A549 (cell line): ENCODE results near the gene CBFA2T2. TPM values are rescaled to one million over a fixed set of nuclear protein-coding genes. Genes with fewer than 3 reads are reported as not detected.

Experiments
- ATAC-seq, 2 experiments: fragments of 200-7000 bp in 1 of 2; fragments of >200 bp in 1 of 2; cut with Nextera tagmentation in 1 of 2; cut with Tn5 transposase in 1 of 2; 3 replicates each; pipeline versions ENCODE4 v1.8.0 to v1.9.1; 2018 to 2020; ENCODE audit warnings: mild to moderate bottlenecking in 1 of 2, moderate library complexity in 1 of 2
- CTCF ChIA-PET: fragments of 300-600 bp; sonication (Branson Sonifier 250); formaldehyde crosslinking; extraction: SDS; loops from one replicate; lab custom pipeline; 2021; ENCODE audit warnings: antibody characterized with exemption, inconsistent platforms; lab: Yijun Ruan, JAX
- POLR2A ChIA-PET: fragments of 350-600 bp; formaldehyde crosslinking; extraction: SDS; loops from one replicate; lab custom pipeline; 2021; ENCODE audit warnings: antibody characterized with exemption, inconsistent platforms; lab: Yijun Ruan, JAX
- DNase-seq, 2 experiments: peaks; one replicate each; pipeline versions ENCODE4 v3.0.0 to v3.0.0-alpha.2; 2011 to 2016; ENCODE audit warnings: low read depth in 1 of 2, low spot score in 1 of 2
- FAIRE-seq: peaks from 2 replicates; lab custom pipeline; 2011; peaks lifted over from hg19 to GRCh38; lab: Jason Lieb, UNC
- H3K27ac ChIP-seq, 2 experiments: fragments of >200 bp; sonication (Bioruptor Twin); formaldehyde crosslinking; 3 replicates each; pipeline ENCODE4 v1.5.1; 2016 to 2017
- H3K4me1 ChIP-seq: fragments of >200 bp; sonication (Bioruptor Twin); formaldehyde crosslinking; 3 replicates; pipeline ENCODE4 v1.6.1; 2016
- H3K4me2 ChIP-seq: fragments of >200 bp; sonication (Bioruptor Twin); formaldehyde crosslinking; 3 replicates; pipeline ENCODE4 v1.6.1; 2016
- H3K4me3 ChIP-seq: fragments of >200 bp; sonication (Bioruptor Twin); formaldehyde crosslinking; 3 replicates; pipeline ENCODE4 v1.5.1; 2016
- H3K9me3 ChIP-seq: fragments of >200 bp; sonication (Bioruptor Twin); formaldehyde crosslinking; 3 replicates; pipeline ENCODE4 v1.6.1; 2016
- CBX2 ChIP-seq: fragments of 200-600 bp; sonication (generic); IDR thresholded peaks from 2 replicates; pipeline ENCODE4 v1.6.1; 2016; ENCODE audit warnings: low read depth, mild to moderate bottlenecking, borderline replicate concordance
- CEBPB ChIP-seq, 2 experiments: fragments of >200 bp in 1 of 2; sonication (Bioruptor Twin) in 1 of 2; formaldehyde crosslinking in 1 of 2; IDR thresholded peaks; 2 replicates each; pipeline ENCODE4 v1.6.1; 2012 to 2016
- CHD4 ChIP-seq: fragments of 200-600 bp; sonication (generic); IDR thresholded peaks from 2 replicates; pipeline ENCODE4 v1.6.1; 2016; ENCODE audit warnings: antibody characterized with exemption, mild to moderate bottlenecking, borderline replicate concordance
- EHMT2 ChIP-seq: fragments of 200-600 bp; sonication (generic); IDR thresholded peaks from 2 replicates; pipeline ENCODE4 v1.6.1; 2016; ENCODE audit warnings: antibody characterized with exemption, low read depth, mild to moderate bottlenecking, moderate library complexity
- FOSB ChIP-seq: fragments of 250-450 bp; sonication (Bioruptor Pico); IDR thresholded peaks from 2 replicates; pipeline ENCODE4 v1.5.0; 2020; ENCODE audit warnings: mild to moderate bottlenecking, moderate library complexity
- HEYL ChIP-seq: fragments of 250-450 bp; sonication (Bioruptor Pico); IDR thresholded peaks from 2 replicates; pipeline ENCODE4 v1.8.0; 2021; ENCODE audit warnings: mild to moderate bottlenecking, moderate library complexity
- HOXA7 ChIP-seq: fragments of 250-450 bp; sonication (Bioruptor Pico); IDR thresholded peaks from 2 replicates; pipeline ENCODE4 v1.5.0; 2020; ENCODE audit warnings: mild to moderate bottlenecking, moderate library complexity
- HOXB5 ChIP-seq: fragments of 250-450 bp; sonication (Bioruptor Pico); IDR thresholded peaks from 2 replicates; pipeline ENCODE4 v1.5.0; 2020; ENCODE audit warnings: mild to moderate bottlenecking, moderate library complexity
- JUNB ChIP-seq: fragments of >200 bp; sonication (Bioruptor Twin); formaldehyde crosslinking; IDR thresholded peaks from 2 replicates; pipeline ENCODE4 v1.6.1; 2016
- KDM1A ChIP-seq: fragments of 200-600 bp; sonication (generic); IDR thresholded peaks from 2 replicates; pipeline ENCODE4 v1.6.1; 2016; ENCODE audit warnings: low read depth, mild to moderate bottlenecking
- NFE2L2 ChIP-seq: fragments of 150-350 bp; conservative IDR thresholded peaks from 2 replicates; pipeline ENCODE4 v1.6.1; 2014; ENCODE audit warnings: low read length
- POLR2A ChIP-seq: IDR thresholded peaks from 2 replicates; pipeline ENCODE4 v1.6.1; 2012; ENCODE audit warnings: mild to moderate bottlenecking, low read length
- RARB ChIP-seq: fragments of 250-450 bp; sonication (Bioruptor Pico); IDR thresholded peaks from 2 replicates; pipeline ENCODE4 v1.8.0; 2021; ENCODE audit warnings: mild to moderate bottlenecking, moderate library complexity
- RCOR1 ChIP-seq: fragments of 150-350 bp; IDR thresholded peaks from 2 replicates; pipeline ENCODE4 v1.6.1; 2014; ENCODE audit warnings: antibody characterized with exemption, low read length, low read depth
- RFX5 ChIP-seq: fragments of 450-650 bp; IDR thresholded peaks from 2 replicates; pipeline ENCODE4 v1.7.1; 2014; ENCODE audit warnings: antibody characterized with exemption, mild to moderate bottlenecking, moderate library complexity
- RNF2 ChIP-seq: fragments of 200-600 bp; sonication (generic); IDR thresholded peaks from 2 replicates; pipeline ENCODE4 v1.6.1; 2016; ENCODE audit warnings: low read depth, mild to moderate bottlenecking, antibody characterized with exemption, moderate library complexity, borderline replicate concordance
- SMC3 ChIP-seq: fragments of >200 bp; sonication (Bioruptor Twin); formaldehyde crosslinking; IDR thresholded peaks from 3 replicates; pipeline ENCODE4 v1.6.1; 2018; ENCODE audit warnings: inconsistent platforms
- TFCP2L1 ChIP-seq: fragments of 250-450 bp; sonication (Bioruptor Pico); IDR thresholded peaks from 2 replicates; pipeline ENCODE4 v1.5.0; 2021; ENCODE audit warnings: mild to moderate bottlenecking
- ZC3H11A ChIP-seq: fragments of 450-650 bp; IDR thresholded peaks from 2 replicates; pipeline ENCODE4 v1.6.1; 2014; ENCODE audit warnings: antibody characterized with exemption, mild to moderate bottlenecking
- ZSCAN20 ChIP-seq: fragments of 250-450 bp; sonication (Bioruptor Pico); IDR thresholded peaks from 2 replicates; pipeline ENCODE4 v1.8.0; 2022; ENCODE audit warnings: mild to moderate bottlenecking, moderate library complexity
- WGBS: methylation state at CpG from one replicate; pipeline ENCODE4 v1.1.6; 2017; ENCODE audit errors: missing lambda C conversion rate; 5-methylcytosine and 5-hydroxymethylcytosine counted together
- polyA plus RNA-seq, 4 experiments: library from polyadenylated mRNA; depleted of rRNA in 3 of 4; stranded (reverse); fragments of >200 nt; fragmentation: RNase III in 1 of 4; extraction: RNeasy Plus Mini Kit Qiagen cat#74134 plus additional on column Dnase treatment in 1 of 4; gene quantifications; 2 replicates in 3 of 4; 3 replicates in 1 of 4; pipeline ENCODE4 v1.2.3, GENCODE V29; 2011 to 2017
- TF ChIP-seq, protein P1 (sequence below): fragments of 450-650 bp; IDR thresholded peaks from 2 replicates; pipeline ENCODE4 v1.6.1; 2014; ENCODE audit warnings: antibody characterized with exemption
- TF ChIP-seq, protein P2 (sequence below): fragments of >200 bp; sonication (Bioruptor Twin); formaldehyde crosslinking; IDR thresholded peaks from 2 replicates; pipeline ENCODE4 v1.6.1; 2016
- TF ChIP-seq, protein P3 (sequence below): fragments of 150-350 bp; IDR thresholded peaks from 2 replicates; pipeline ENCODE4 v1.6.1; 2014; ENCODE audit warnings: low read depth, mild to moderate bottlenecking, low read length
- TF ChIP-seq, protein P4 (sequence below): fragments of >200 bp; sonication (Bioruptor Twin); formaldehyde crosslinking; IDR thresholded peaks from 3 replicates; pipeline ENCODE4 v1.5.1; 2016

The CBFA2T2 gene
- polyA plus RNA-seq, 2 of the 4 experiments (the other 2 are of a cell fraction): 6.8 to 9.4 TPM

DNA sequence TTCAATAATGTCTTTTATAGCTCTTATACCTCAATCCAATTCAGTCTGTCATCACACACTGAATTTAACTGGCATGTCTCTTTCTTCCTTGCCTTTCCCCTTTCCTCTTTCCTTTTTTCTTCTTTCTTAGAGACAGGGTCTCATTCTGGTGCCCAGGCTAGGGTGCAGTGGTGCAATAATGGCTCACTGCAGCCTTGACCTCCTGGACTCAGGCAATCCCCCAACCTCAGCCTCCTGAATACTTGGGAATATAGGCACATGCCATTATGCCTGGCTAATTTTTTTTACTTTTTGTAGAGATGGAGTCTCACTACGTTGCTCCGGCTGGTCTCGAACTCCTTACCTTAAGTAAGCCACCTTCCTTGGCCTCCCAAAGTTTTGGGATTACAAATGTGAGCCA, 65.9 kb downstream of the CBFA2T2 start (continued):
- TF ChIP-seq ZC3H11A: no peak
- no peak for TF ChIP-seq CHD4

DNA sequence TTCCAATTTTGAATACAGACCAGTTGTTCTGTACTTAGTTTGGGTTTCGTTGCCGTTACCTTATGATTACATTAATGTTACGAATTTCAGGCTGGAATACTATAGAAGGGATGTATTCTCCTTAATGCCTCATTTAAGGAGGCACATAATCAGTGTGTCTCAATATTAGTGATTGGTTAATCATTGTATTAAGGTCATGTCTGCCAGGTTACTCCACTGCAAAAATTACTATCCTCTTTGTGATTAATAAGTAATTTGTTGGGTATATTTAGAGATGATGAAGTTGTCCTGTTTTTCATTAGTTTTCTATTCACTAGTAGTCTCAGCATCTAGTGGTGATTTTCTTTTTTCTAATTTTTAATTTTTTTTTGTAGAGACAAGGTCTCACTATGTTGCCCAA, 66.3 kb downstream of the CBFA2T2 start:
- Histone ChIP-seq H3K4me3 (no peak overlapping the region), H3K4me1 (peaks cover 22% of the 10 kb centered on the region), H3K4me2 (no peak overlapping the region), H3K9me3 (no peaks in the 10 kb centered on the region), H3K27ac (no peak overlapping the region)
- FAIRE-seq (no peak), ATAC-seq (no peak), DNase-seq (no peak)
- 93% methylated on average over 3 of the region's 3 CpGs for WGBS
- no peak for TF ChIP-seq KDM1A
- ChIA-PET POLR2A (no interaction called here), CTCF (interaction anchor here (0.6 kb wide), 1 partner anchor 125 kb away, joined by 3 read pairs; no protein-coding TSS in a partner anchor)

DNA sequence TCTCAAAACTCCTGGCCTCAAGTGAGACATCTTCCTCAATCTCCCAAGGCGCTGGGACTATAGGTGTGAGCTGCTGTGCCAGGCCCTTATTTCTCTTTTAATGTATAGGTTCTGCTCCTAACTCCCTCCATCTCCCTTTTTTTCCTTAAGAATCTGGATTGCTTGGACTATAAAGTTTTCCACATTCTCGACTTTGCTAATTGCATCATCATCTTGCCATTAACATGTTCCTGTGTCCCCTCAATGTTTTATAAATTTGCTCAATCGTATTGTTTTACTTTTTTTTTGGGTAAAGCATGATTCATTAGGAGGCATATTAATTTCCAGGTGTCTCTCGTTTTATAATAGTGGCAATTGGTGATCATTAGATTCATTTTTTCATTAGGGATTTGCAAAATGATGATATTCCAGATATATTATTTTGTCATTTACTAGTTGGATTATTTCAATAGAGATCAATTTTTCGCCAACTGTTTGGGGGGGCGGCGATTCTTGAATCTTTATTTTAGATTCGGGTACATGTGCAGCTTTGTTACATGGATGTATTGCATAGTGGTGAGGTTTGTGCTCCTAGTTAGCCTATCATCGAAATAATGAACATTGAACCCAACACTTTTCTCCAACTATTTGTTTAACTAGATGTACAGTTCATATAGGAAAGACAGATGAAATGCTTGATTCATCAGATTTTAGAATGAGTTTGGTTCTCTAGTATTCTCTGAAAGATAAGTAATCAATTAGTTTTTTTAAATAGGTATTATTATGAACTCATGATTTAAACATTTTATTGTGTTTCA, 68.7 kb downstream of the CBFA2T2 start:
- Histone ChIP-seq H3K4me2 (no peak overlapping the region), H3K4me1 (peaks cover 38% of the 10 kb centered on the region), H3K9me3 (no peaks in the 10 kb centered on the region), H3K27ac (no peak overlapping the region), H3K4me3 (no peak overlapping the region)
- 90% methylated on average over 9 of the region's 9 CpGs for WGBS
- CTCF ChIA-PET: interaction anchor here (1.0 to 1.5 kb wide), 2 partner anchors 101 to 131 kb away, joined by 3 read pairs; no protein-coding TSS in a partner anchor
- FAIRE-seq (no peak), DNase-seq (no peak), ATAC-seq (no peak)
- TF ChIP-seq EHMT2 (no peak), CHD4 (no peak), NFE2L2 (no peak), HEYL (no peak), HOXB5 (CRISPR knock-in tag) (no peak), RFX5 (no peak), TFCP2L1 (CRISPR knock-in tag) (no peak), CEBPB (IDR thresholded peaks at IDR 0.05) (no peak), RCOR1 (no peak), SMC3 (no peak), HOXA7 (CRISPR knock-in tag) (no peak), CBX2 (no peak), RNF2 (no peak), POLR2A (no peak), ZSCAN20 (CRISPR knock-in tag) (no peak)
- TF ChIP-seq, protein P1, sequence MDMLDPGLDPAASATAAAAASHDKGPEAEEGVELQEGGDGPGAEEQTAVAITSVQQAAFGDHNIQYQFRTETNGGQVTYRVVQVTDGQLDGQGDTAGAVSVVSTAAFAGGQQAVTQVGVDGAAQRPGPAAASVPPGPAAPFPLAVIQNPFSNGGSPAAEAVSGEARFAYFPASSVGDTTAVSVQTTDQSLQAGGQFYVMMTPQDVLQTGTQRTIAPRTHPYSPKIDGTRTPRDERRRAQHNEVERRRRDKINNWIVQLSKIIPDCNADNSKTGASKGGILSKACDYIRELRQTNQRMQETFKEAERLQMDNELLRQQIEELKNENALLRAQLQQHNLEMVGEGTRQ: no peak
- TF ChIP-seq, protein P2, sequence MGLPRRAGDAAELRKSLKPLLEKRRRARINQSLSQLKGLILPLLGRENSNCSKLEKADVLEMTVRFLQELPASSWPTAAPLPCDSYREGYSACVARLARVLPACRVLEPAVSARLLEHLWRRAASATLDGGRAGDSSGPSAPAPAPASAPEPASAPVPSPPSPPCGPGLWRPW: no peak
- POLR2A ChIA-PET: interaction anchor here (0.7 kb wide), 1 partner anchor 9 kb away, joined by 3 read pairs; no protein-coding TSS in a partner anchor

DNA sequence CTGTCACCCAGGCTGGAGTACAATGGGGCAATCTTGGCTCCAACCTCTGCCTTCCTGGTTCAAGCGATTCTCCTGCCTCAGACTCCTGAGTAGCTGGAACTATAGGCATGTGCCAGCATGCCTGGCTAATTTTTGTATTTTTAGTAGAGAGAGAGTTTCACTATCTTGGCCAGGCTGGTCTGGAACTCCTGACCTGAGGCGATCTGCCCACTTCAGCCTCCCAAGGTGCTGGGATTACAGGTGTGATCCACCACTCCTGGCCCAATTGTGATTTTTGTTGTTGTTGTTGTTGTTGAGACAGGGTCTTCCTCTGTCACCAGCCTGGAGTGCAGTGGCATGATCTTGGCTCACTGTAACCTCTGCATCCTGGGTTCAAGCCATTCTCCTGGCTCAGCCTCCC, 69.3 kb downstream of the CBFA2T2 start:
- Histone ChIP-seq H3K4me1 (peaks cover 35% of the 10 kb centered on the region), H3K4me2 (no peak overlapping the region), H3K27ac (no peak overlapping the region), H3K9me3 (no peaks in the 10 kb centered on the region), H3K4me3 (no peak overlapping the region)
- ChIA-PET POLR2A (no interaction called here), CTCF (interaction anchor here (0.6 to 1.6 kb wide), 3 partner anchors 17 to 133 kb away, joined by 3 to 4 read pairs (median 4); no protein-coding TSS in a partner anchor)
- WGBS: 91% methylated on average over 2 of the region's 2 CpGs
- TF ChIP-seq HEYL (no peak), TFCP2L1 (CRISPR knock-in tag) (no peak), RARB (CRISPR knock-in tag) (no peak), RNF2 (no peak), FOSB (CRISPR knock-in tag) (no peak), CEBPB (IDR thresholded peaks at IDR 0.05) (no peak), JUNB (no peak)
- TF ChIP-seq, protein P3, sequence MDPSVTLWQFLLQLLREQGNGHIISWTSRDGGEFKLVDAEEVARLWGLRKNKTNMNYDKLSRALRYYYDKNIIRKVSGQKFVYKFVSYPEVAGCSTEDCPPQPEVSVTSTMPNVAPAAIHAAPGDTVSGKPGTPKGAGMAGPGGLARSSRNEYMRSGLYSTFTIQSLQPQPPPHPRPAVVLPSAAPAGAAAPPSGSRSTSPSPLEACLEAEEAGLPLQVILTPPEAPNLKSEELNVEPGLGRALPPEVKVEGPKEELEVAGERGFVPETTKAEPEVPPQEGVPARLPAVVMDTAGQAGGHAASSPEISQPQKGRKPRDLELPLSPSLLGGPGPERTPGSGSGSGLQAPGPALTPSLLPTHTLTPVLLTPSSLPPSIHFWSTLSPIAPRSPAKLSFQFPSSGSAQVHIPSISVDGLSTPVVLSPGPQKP: no peak
- TF ChIP-seq, protein P4, sequence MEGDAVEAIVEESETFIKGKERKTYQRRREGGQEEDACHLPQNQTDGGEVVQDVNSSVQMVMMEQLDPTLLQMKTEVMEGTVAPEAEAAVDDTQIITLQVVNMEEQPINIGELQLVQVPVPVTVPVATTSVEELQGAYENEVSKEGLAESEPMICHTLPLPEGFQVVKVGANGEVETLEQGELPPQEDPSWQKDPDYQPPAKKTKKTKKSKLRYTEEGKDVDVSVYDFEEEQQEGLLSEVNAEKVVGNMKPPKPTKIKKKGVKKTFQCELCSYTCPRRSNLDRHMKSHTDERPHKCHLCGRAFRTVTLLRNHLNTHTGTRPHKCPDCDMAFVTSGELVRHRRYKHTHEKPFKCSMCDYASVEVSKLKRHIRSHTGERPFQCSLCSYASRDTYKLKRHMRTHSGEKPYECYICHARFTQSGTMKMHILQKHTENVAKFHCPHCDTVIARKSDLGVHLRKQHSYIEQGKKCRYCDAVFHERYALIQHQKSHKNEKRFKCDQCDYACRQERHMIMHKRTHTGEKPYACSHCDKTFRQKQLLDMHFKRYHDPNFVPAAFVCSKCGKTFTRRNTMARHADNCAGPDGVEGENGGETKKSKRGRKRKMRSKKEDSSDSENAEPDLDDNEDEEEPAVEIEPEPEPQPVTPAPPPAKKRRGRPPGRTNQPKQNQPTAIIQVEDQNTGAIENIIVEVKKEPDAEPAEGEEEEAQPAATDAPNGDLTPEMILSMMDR: no peak
- ATAC-seq: no peak
- no peak for DNase-seq
- FAIRE-seq: no peak
